Stimulated activated CD4-positive, alpha-beta T cell treated with anti-CD3 and anti-CD28 coated beads, TNF-alpha, amount 100 ng/mL, for 48 hours (primary cell): ENCODE data around the gene SNX10.

Source experiments
- DNase-seq, 3 donors: peaks; one replicate each; pipeline ENCODE4 v3.0.0-alpha.2; 2020; ENCODE audit warnings: low read depth in 3 of 3

Gene SNX10

DNA sequence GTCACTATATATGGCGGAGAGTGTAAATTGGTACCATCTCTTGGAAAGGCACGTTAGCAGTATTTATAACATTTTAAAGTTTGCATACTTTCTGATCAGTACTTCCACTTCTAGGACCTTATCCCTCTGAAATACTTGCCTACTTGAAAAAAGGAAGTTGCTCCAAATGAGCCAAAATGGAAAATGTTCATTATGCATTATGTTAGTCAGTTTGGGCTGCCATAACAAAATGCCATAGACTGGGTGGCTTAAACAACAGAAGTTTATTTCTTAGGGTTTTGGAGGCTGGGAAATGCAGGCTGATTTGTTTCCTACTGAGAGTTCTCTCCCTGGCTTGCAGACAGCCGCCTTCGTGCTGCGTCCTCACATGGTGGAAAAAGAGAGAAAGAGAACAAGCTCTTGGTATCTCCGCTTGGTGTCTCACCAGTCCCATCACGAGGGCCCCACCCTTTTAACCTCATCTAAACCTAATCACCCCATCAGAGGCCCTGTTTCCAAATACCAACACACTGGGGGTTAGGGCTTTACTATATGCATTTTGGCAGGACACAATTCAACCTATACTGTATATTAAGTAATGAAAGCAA is 6.9 kb downstream of the SNX10 start:
- no peak for DNase-seq

DNA sequence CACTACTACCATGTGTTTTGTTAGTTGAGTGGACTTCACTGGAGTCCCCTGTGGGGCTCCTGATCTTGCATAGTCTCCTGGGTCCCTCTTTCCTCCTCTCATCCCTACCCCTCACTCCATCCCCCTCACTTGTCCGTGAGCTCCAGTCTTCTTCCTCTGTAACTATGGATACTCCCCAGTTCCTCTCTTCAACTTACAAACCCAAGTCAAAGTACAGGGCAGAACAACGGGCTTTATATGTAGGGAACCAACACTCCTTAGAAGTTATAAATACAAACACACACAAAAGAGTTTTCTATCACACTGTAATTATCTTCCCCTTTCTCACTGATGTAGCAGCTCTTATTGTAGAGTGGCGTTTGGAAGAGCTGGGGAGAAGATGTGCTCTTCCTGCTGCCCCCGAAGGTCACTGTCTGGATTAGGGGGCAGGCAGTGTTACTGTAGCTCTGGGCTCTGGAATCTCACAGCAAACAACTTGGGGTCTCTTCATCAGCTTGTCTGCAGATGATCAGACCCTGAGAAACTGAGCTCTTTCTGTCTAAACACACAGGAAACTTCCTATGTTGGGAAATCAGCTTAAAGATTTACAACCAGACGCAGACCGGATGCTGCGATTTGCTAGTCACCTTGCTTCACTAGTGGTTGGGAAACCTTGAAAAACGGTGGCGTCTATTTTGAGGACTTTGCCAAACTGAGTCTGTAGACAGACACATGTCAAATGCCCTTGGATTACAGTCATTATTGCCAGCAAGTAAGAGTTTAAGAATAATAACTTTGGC is 13.6 kb downstream of the SNX10 start:
- DNase-seq: no peak

DNA sequence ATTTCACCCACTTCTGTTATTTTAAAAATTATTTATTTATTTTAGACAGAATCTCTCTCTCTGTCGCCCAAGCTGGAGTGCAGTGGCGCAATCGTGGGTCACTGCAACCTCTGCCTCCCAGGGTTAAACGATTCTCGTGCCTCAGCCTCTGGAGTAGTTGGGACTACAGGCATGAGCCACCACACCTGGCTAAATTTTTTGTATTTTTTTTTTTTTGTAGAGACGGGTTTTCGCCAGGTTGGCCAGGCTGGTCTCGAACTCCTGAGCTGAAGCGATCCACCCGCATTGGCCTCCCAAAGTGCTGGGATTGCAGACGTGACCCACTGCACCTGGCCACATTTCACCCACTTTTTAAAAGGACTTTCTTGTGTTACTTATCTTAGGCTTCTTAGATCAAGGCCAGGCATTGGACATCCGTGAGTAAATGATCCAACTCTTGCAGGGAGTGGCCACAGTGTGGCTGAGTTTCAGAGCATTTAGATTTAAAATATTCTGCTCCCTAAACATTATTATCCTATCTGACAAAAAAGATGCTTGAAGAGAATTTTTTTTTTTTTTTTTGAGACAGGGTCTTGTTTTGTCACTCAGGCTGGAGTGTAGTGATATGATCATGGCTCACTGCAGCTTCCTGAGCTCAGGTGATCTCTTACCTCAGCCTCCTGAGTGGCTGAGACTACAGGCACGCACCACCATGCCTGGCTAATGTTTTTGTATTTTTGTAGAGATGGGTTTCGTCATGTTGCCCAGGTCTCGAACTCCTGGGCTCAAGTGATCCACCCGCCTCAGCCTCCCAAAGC is 14.4 kb downstream of the SNX10 start:
- DNase-seq: no peak

DNA sequence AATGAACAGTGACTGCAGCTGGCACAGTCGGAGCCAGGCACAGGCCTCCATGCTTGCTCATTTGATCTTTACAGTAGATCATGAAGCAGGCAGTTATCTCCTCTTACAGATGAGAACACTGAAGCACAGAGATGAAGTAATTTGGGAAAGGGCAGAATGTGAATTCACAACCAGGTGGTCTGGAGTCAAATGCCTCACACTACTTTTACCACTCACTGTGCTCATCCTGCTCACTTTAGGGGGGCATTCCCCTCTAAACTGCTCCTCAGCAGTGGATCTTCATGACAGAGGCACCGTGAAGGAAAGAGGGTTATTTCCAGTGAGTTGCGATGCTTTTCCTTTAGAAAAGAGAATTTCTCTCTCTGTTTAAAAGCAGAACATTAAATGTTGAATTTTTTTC is 15.1 kb downstream of the SNX10 start:
- no peak for DNase-seq

DNA sequence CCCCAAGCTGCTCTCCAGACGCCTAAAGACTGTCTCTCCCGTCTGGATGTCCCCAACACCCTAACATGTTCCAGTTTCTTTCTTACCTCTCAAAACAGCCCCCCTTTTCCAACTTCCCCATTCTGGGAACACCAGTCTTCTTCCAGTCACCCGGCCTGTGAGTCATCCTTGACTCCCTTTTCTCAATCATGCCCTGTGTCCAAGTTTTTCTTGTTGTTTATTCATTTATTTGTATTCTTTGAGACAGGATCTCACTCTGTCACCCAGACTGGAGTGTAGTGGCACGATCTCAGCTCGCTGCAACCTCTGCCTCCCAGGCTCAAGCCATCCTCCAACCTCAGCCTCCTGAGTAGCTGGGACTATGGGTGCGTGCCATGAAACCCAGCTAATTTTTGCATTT is 15.6 kb downstream of the SNX10 start:
- DNase-seq: no peak

DNA sequence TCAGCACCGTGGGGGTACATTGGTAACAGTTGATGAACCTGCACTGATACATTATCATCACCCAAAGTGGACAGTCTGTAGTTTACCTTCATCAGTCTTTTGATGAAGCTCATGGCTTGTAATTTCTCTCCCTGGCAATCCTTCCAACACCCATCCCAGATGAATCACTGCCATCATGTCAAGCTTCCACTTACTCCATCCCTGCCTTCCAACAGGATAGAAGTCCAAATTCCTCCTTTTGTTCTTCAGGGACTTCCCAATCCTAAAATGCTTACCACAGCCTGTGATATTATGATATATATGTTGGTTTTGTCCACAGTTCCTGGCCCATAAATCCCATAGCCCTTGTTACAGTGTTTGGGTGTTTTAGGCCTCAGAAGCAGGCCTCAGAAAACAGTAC is 16.1 kb downstream of the SNX10 start:
- no peak for DNase-seq

DNA sequence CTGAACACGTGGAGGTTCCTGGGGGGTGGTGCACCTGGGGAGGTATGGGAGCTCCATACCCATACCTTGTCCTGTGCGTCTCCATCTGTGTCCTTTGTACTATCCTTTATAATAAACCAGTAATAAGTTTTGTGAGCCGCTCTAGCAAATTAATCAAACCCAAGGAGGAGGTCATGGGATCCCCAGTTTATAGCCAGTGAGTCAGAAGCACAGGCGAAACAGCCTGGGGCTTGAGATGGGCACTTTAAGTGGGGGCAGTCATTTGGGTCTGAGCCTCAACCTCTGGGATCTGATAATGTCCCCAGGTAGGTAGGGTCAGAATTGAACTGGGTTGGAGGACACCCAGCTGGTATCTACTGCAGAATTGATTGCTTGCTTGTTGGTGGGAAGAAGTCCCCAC is 16.9 kb downstream of the SNX10 start:
- DNase-seq: no peak

DNA sequence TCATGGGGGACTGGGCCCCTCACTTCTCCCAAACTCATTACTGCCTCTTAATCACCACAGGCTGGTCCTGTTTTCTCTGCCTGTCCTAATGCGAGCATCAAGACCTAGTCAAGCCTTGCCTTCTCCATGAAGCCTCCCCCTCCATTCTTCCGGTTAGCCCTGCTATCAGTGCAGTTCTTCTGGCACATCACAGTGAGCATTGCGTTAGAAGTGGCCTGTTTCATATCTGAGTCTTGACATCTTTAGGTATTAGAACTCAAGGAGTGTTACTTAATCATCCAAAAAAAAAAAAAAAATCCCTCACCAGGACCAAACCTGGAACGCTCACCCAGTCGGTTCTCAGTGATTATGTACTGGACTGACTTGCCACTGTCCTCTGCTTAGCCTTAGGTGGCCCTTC is 17.4 kb downstream of the SNX10 start:
- DNase-seq: no peak

DNA sequence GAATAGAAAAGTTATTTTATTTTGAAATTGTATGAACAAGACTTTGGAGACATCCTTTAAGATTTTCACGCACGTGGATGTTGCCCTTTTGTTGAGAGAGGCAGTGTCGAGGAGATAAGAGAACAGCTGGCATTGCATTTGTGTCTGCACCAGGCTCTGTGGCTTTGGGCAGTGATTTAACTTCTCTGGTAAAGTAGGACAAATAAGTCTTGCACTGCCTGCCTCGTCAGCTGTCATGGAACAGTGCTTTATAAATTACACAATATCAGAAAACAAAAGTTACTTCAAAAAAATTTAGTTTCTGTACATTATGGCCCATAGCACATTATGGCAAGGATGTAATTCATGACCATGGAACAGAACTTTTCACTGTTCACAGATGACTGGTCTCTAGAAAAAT is 20.1 kb downstream of the SNX10 start:
- DNase-seq: no peak

DNA sequence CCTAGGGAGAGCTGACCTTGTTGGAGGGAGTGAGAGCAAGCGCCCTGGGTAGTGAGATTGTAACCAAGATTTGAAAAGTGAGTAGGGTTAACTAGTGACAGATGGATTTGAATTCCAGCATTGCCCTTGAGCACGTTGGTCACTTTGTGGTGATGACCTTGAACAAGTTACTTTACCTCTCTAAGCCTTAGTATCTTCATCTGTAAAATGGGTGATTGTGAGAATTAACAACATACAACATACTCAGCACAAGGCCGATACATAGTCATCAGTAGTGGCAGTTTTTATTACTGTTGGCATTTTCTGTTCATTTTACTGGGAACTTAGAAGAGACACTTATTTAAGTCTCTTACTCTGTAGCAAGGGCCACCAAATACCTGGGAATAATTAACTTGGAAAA is 25.5 kb downstream of the SNX10 start:
- DNase-seq: no peak

DNA sequence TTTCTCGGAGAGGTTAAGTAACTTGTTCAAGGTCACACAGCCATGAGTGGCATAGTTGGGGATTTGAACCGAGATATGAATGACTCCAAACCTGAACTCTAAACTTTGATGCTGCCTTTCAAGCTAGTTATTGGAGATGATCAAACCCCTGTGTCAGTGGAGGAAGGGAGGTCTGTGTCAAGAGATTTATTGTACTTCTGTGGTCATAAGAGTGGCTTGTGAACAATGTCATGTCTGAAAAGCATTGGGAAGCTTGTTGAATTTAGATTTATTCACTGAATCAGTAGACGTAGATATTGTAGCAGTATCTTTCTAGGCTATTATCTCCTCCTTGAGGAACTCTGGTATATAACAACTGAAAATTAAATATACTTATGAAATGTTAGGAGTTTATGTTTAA is 27.3 kb downstream of the SNX10 start:
- DNase-seq: no peak

DNA sequence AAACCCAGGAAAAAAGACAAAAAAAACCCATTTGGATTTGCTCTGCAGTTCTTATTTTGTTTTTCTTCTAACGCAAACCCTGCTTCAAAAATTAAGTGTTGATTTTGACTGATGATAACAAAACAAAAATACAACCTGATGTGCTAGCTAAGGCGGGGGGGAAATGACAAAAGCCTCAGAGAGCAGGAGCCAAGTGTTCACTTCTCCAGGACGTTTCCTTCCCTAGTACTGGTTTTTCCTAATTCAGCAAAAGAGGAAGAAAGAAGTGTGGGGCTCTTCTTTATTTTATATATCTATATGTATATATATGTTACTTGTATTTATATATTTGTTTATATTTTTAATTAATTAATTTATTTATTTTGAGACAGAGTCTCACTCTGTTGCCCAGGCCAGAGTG is 28.0 kb downstream of the SNX10 start:
- no peak for DNase-seq

DNA sequence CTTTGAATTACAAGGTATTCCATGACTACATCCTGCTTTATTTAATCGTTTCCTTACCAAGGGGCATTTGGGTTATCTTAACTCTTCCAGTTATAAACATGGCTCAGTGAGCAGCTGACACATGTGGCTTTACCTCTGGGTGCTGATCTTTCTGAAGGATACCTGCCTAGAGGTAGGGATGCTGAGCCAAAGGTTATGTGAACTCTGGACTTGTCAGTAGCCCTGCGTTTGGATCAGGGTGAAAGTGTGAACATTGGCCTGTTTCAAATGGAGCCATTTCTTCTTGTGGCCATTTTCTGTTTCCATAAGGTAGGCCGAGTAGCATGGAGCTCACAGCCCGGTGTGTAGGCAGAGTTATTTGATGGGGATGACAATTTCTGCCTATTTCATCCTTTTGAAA is 29.2 kb downstream of the SNX10 start:
- no peak for DNase-seq

DNA sequence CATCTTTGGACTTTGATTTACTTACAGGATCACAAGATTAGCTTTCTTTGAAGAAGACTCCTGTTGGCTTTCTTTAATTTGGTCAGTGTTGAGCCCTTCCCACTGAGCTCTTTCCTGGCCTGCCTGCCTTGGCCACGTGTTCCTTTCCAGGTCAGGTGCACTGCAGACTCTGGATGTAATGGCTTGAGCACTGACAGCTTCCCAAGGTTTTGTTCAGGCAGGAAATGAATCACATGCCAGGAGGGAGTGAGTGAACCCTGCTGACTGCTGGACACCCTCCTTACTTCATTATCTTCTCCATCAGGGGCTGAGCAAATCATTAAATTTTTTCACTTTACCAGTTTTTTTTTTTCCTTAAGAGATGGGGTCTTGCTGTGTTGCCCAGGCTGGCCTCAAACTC is 29.8 kb downstream of the SNX10 start:
- DNase-seq: no peak

DNA sequence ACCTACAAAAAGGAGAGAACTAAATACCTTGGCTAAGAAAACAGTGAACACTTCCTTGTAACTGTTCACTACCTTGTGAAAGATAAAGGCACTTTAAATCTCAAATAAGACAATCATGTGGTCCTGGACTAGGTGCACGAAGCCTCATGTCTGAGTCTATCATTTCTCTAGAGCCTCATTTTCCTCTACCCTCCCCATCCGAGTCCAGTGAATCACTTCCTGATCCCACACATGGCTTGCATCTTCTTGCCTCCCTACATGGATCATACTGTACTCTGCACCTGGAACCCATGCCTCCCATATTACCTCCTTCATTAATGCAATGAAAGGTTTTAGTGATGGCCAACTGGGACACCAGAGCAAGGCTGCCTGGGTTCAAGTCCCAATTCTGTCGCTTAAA is 34.5 kb downstream of the SNX10 start:
- DNase-seq: no peak

DNA sequence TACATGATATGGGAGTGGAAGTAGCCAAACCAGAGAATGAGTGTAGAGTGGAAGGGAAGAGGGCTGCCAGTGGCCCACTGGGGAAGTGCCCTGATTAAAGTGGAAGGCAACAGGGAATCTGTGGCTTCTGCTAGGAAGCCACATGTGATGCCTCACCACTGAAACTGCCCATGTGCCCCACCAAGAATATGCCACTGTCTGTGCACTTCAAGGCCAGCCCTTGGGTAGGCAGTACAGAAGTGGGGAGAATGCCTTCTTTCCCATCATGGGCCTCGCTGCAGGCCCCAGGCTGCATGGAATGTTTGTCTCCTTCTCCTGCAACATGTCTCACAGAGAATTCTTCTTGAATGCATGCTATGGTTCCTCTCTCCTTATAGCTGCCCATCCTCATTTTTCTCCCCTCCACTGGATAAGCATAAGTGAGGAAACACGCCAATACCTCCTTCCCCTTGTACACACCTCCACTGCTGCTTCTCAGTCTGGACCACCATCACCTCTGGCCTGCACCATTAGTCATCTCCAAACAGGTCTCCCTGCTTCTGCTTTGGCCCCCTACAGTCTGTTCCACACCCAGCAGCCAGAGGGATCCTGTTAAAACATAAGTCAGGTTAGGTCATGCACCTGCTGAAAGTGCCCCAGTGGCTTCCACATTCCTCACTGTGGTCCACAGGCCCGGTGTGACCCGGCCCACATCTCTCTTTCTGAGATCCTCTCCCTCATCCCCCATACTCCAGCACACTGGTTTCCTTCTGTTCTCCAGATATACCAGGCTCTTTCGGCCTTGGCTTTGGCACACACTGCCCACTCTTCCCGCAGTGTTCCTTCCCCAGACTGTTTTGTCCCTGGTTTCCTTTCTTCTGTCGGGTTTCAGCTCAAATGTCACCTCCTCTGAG is 37.1 kb downstream of the SNX10 start:
- no peak for DNase-seq

DNA sequence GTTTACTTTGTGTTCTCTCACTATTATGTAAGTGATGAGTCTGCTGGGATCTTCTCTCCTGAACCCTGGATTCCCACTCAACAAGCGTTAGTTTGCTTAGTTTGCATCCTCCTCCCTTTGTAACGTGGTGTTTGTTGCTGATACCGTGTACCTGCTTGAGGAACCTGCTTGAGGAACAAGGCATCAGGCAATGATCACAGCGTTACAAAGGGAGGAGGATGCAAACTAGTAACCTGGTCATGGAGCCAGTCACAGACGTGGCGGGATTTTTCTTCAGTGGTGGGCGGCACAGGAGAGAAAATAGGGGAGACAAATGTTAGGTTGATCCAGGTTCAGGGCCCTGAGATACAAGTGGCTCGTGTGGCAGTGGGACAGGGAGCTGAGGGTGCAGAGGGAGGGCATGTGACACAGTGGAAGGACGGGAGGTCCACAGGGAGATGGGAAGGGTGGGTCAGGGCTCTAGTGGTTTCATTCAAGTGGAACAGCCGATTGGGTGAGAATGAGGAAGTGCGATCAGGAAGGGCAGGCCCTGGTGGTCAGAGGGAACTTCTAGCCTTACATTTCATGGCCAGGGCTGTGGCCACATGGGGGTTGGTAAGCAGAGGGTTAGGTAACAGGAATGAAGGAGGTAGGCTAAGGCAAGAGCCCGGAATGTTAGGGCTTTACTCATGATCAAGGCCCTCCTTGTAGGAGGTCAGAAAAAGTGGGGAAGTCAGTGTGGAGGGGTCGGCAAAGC is 38.0 kb downstream of the SNX10 start:
- no peak for DNase-seq

DNA sequence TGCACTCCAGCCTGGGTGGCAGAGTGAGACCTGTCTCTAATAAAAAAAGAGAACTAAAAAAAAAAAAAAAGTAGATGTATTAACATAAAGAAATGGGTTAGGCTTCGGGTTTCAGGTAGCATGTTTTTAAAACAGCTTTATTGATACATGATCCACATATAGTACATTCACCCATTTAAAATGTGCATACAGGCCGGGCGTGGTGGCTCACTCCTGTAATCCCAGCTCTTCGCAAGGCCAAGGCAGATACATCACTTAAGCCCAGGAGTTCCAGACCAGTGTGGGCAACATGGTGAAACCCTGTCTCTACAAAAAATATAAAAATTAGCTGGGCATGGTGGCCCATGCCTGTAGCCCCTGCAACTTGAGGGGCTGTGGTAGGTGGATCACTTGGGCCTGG is 39.5 kb downstream of the SNX10 start:
- DNase-seq: no peak

DNA sequence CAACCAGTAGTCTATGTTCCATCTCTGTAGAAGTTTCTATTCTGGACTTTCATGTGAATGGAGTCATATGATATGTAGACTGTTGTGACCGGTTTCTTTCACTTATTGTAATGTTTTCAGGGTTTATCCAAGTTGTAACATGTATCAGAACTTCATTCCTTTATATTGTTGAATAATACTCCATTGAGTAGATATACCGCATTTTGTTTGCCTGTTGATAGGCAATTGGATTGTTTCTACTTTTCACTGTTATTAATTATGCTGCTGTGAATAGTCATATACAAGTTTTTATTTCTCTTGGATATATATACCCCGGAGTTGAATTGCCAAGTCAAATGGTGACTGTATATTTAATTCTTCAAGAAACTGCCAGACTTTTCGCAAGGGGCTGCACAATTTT is 40.1 kb downstream of the SNX10 start:
- DNase-seq: no peak

DNA sequence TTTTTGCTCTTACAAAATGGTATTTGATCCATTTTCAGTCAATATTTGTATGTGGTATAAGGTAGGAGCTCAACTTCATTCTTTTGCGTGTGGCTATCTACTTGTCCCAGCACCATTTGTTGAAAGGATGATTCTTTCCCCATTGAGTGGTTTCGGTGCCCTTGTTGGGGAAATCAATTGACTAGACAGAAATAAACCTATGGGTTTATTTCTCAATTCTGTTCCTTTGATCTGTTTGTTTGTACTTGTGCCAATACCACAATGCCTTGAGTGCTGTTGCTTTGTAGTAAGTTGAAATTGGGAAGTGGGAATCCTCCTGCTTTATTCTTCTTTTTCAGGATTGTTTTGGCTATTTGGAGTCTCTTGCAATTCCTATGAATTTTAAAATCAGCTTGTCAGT is 41.0 kb downstream of the SNX10 start:
- DNase-seq: no peak

DNA sequence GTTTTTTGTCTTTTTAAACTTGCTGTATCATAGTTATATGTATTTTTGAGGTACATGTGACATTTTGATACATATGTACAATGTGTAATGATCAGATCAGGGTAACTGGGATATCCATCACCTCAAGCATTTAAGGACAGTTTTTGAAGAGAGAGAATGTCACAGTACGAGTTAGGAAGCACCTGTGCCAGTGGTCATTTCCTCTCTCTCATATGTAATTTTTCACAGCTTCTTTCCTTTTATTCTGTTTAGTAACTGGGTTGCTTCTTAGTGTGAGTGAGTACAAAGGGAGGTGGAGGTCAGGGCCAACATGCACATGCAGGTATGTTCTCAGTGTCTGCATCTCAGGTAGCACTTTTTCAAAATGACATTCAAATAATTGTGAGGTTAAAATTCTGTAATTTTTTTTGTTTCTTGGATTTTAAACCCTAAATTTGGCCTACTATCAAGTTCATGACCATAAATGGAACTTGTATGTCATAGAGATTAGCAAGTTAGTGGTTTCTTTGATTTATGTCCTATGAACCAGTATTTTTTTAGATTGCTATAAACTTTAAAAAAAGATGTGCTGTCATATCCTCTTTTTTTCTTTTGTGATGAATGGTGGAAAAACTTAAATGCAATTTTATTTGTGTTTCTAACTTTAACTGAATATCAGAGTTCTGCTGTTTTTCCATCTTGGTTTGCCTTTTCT is 42.7 kb downstream of the SNX10 start:
- no peak for DNase-seq
